K562 (cell line): ENCODE results near the gene ACTL9. TPM values are rescaled to one million over a fixed set of nuclear protein-coding genes. Genes with fewer than 3 reads are reported as not detected.

ENCODE experiments used
- CBX1 ChIP-seq: sonication (generic); IDR thresholded peaks from 2 replicates; pipeline ENCODE4 v1.6.1; 2016; ENCODE audit warnings: antibody characterized with exemption, low read depth, mild to moderate bottlenecking
- E2F6 ChIP-seq, 2 experiments: IDR thresholded peaks; 2 replicates each; pipeline ENCODE4 v1.6.1; 2011; ENCODE audit warnings: borderline replicate concordance in 1 of 2, control low read depth in 1 of 2, low read depth in 1 of 2, low read length in 1 of 2, mild to moderate bottlenecking in 1 of 2, mixed read lengths in 1 of 2, moderate library complexity in 1 of 2; ENCODE audit not compliant: insufficient read depth in 1 of 2, insufficient read length in 1 of 2, poor library complexity in 1 of 2, severe bottlenecking in 1 of 2; ENCODE audit errors: extremely low read depth in 1 of 2
- EGR1 ChIP-seq: fragments of 450-650 bp; conservative IDR thresholded peaks from 2 replicates; pipeline ENCODE4 v1.6.1; 2017; ENCODE audit warnings: mild to moderate bottlenecking
- ETS2 ChIP-seq: IDR thresholded peaks from 2 replicates; pipeline ENCODE4 v1.6.1; 2016; ENCODE audit warnings: borderline replicate concordance, missing genetic modification characterization, mild to moderate bottlenecking, moderate library complexity, missing compliant biosample characterization; ENCODE audit not compliant: poor library complexity, severe bottlenecking
- HMGXB4 ChIP-seq: sonication (generic); formaldehyde crosslinking; IDR thresholded peaks from 2 replicates; pipeline ENCODE4 v1.8.1; 2023; ENCODE audit warnings: mild to moderate bottlenecking, missing genetic modification reagents
- IFI16 ChIP-seq: fragments of 250-450 bp; sonication (Bioruptor Pico); IDR thresholded peaks from 2 replicates; pipeline ENCODE4 v2.1.2; 2022; ENCODE audit warnings: mild to moderate bottlenecking, inconsistent platforms
- L3MBTL2 ChIP-seq: fragments of 450-650 bp; IDR thresholded peaks from 2 replicates; pipeline ENCODE4 v1.6.1; 2016; ENCODE audit warnings: mild to moderate bottlenecking, moderate library complexity
- NRF1 ChIP-seq, 2 experiments: fragments of 450-650 bp; IDR thresholded peaks in 1 of 2; conservative IDR thresholded peaks in 1 of 2; 2 replicates each; pipeline ENCODE4 v1.6.1; 2014; ENCODE audit warnings: mild to moderate bottlenecking in 2 of 2
- RAD21 ChIP-seq, 2 experiments: fragments of 250-450 bp in 1 of 2; fragments of 450-650 bp in 1 of 2; sonication (Bioruptor Pico) in 1 of 2; formaldehyde crosslinking in 1 of 2; IDR thresholded peaks in 1 of 2; conservative IDR thresholded peaks in 1 of 2; 2 replicates each; pipeline versions ENCODE4 v1.4.0 to v1.8.0; 2020 to 2022; ENCODE audit warnings: mild to moderate bottlenecking in 2 of 2, moderate library complexity in 1 of 2
- RBFOX2 ChIP-seq: fragments of 200-400 bp; formaldehyde crosslinking; IDR thresholded peaks from 2 replicates; pipeline ENCODE4 v1.6.1; 2017; ENCODE audit warnings: low read depth, mild to moderate bottlenecking, low read length, moderate library complexity
- SAFB ChIP-seq: fragments of 200-400 bp; formaldehyde crosslinking; IDR thresholded peaks from 2 replicates; pipeline ENCODE4 v1.6.1; 2017; ENCODE audit warnings: low read depth, low read length, borderline replicate concordance
- SIN3B ChIP-seq: fragments of 450-650 bp; IDR thresholded peaks from 2 replicates; pipeline ENCODE4 v1.6.1; 2017; ENCODE audit warnings: low read depth, mild to moderate bottlenecking, moderate library complexity
- STAG1 ChIP-seq: sonication (generic); formaldehyde crosslinking; IDR thresholded peaks from 2 replicates; pipeline ENCODE4 v1.5.0; 2020; ENCODE audit warnings: missing genetic modification reagents, borderline replicate concordance
- ZNF75A ChIP-seq: fragments of 450-650 bp; formaldehyde crosslinking; IDR thresholded peaks from 2 replicates; pipeline ENCODE4 v1.4.0; 2020; ENCODE audit warnings: mild to moderate bottlenecking
- polyA plus RNA-seq, 8 experiments: library from polyadenylated mRNA; depleted of rRNA in 4 of 8; stranded (reverse) in 5 of 8; unstranded in 3 of 8; fragments of >200 nt; fragmentation: Nextera tagmentation in 2 of 8; fragmentation: Illumina TruSeq in 1 of 8; extraction: Ambion mirVana in 2 of 8; extraction: Trizol in 1 of 8; gene quantifications; 2 replicates each; pipeline versions ENCODE4 v1.2.1 to v1.2.3, GENCODE V29; 2011 to 2014; ENCODE audit warnings: inconsistent platforms in 1 of 8, missing spikeins in 1 of 8
- total RNA-seq, 7 experiments: library from RNA; depleted of rRNA in 6 of 7; stranded (reverse); fragments of >200 nt in 6 of 7; fragmentation: Illumina TruSeq in 2 of 7; extraction: Trizol in 2 of 7; gene quantifications; 2 replicates each; pipeline versions ENCODE4 v1.2.1 to v1.2.3, GENCODE V29; 2011 to 2021; ENCODE audit warnings: low replicate concordance in 1 of 7
- TF ChIP-seq, protein P1 (sequence below): sonication (generic); formaldehyde crosslinking; IDR thresholded peaks from 2 replicates; pipeline ENCODE4 v1.8.0; 2022; ENCODE audit warnings: mild to moderate bottlenecking, missing genetic modification reagents
- TF ChIP-seq, protein P2 (sequence below): fragments of 250-450 bp; sonication (Bioruptor Pico); IDR thresholded peaks from 2 replicates; pipeline ENCODE4 v1.8.0; 2021; ENCODE audit warnings: mild to moderate bottlenecking, moderate library complexity
- TF ChIP-seq, protein P3 (sequence below): fragments of 450-650 bp; formaldehyde crosslinking; IDR thresholded peaks from 2 replicates; pipeline ENCODE4 v1.4.0; 2020; ENCODE audit warnings: mild to moderate bottlenecking, moderate library complexity
- TF ChIP-seq, protein P4 (sequence below): fragments of 450-650 bp; IDR thresholded peaks from 2 replicates; pipeline ENCODE4 v1.6.1; 2014; ENCODE audit warnings: low read depth, mild to moderate bottlenecking, moderate library complexity, borderline replicate concordance

Gene ACTL9
- total and polyA plus RNA-seq, 9 of the 15 experiments (the other 6 are each of a cell fraction or from before 2014, with no cell fraction given), result not detected

DNA sequence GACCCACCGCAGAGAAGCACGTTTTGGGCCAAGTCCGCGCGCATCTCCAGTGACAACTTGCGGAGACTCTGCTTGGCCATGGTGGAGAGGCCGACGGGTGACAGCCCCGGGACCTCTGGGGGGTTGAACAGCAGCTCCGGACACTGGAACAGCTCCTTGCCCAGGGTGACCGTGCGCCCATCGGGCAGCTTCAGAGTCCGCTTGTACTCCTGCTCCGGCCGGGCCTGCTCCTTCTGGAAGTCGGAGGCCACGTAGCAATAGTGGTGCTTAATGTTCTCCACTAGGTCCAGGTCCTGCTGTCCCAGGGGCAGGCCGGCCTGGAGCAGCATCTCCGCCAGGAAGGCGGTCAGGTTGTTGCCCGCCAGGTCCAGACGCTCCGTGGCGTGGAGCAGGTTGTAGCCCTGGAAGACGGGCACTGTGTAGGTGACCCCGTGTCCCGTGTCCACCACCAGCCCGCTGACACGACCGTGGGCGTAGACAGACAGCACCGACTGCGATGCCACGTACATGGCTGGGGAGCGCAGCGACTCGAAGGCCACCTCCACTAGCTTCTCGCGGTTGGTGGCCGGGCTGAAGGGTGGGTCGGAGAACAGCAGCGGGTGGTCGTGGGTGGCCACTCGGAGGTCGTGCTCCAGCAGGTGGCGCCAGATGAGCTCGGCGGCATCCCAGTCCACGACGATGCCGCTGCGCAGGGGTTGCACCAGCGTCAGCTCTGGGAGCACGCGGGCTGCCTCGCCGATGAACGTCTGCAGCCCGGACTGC lies 743 bp downstream of the ACTL9 start (continued):
- TF ChIP-seq RAD21 (CRISPR knock-in tag; conservative IDR thresholded peaks at IDR 0.05 in 1 of 2, IDR thresholded peaks at IDR 0.05 in 1 of 2) (peak; percentile 22 to 66; a peak in 2 of 4 replicates), E2F6 (IDR thresholded peaks at IDR 0.05; ENCODE audit: borderline replicate concordance in 1 of 2, extremely low read depth in 1 of 2, insufficient read depth in 1 of 2, insufficient read length in 1 of 2, low read depth in 1 of 2, low read length in 1 of 2, poor library complexity in 1 of 2, severe bottlenecking in 1 of 2) (peak; percentile 35 to 74), EGR1 (peak; percentile 51), RBFOX2 (0 out of 2 replicates have a peak, but pooled peaks have one; percentile 16), SAFB (peak; percentile 60; the same call in 1 of the 2 replicates), HMGXB4 (CRISPR knock-in tag) (no peak), NRF1 (conservative IDR thresholded peaks at IDR 0.05 in 1 of 2, IDR thresholded peaks at IDR 0.05 in 1 of 2) (peak; percentile 66 to 75), CBX1 (0 out of 2 replicates have a peak, but pooled peaks have one; percentile 25), ZNF75A (CRISPR knock-in tag) (no peak), ETS2 (tag) (no peak), L3MBTL2 (peak; percentile 80), SIN3B (no peak), STAG1 (no peak), IFI16 (CRISPR knock-in tag) (no peak)
- TF ChIP-seq, protein P1, sequence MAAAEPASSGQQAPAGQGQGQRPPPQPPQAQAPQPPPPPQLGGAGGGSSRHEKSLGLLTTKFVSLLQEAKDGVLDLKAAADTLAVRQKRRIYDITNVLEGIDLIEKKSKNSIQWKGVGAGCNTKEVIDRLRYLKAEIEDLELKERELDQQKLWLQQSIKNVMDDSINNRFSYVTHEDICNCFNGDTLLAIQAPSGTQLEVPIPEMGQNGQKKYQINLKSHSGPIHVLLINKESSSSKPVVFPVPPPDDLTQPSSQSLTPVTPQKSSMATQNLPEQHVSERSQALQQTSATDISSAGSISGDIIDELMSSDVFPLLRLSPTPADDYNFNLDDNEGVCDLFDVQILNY, result no peak
- TF ChIP-seq, protein P2, sequence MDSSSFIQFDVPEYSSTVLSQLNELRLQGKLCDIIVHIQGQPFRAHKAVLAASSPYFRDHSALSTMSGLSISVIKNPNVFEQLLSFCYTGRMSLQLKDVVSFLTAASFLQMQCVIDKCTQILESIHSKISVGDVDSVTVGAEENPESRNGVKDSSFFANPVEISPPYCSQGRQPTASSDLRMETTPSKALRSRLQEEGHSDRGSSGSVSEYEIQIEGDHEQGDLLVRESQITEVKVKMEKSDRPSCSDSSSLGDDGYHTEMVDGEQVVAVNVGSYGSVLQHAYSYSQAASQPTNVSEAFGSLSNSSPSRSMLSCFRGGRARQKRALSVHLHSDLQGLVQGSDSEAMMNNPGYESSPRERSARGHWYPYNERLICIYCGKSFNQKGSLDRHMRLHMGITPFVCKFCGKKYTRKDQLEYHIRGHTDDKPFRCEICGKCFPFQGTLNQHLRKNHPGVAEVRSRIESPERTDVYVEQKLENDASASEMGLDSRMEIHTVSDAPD (CRISPR knock-in tag), result no peak
- TF ChIP-seq, protein P3, sequence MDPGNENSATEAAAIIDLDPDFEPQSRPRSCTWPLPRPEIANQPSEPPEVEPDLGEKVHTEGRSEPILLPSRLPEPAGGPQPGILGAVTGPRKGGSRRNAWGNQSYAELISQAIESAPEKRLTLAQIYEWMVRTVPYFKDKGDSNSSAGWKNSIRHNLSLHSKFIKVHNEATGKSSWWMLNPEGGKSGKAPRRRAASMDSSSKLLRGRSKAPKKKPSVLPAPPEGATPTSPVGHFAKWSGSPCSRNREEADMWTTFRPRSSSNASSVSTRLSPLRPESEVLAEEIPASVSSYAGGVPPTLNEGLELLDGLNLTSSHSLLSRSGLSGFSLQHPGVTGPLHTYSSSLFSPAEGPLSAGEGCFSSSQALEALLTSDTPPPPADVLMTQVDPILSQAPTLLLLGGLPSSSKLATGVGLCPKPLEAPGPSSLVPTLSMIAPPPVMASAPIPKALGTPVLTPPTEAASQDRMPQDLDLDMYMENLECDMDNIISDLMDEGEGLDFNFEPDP (CRISPR knock-in tag), result no peak
- TF ChIP-seq, protein P4, sequence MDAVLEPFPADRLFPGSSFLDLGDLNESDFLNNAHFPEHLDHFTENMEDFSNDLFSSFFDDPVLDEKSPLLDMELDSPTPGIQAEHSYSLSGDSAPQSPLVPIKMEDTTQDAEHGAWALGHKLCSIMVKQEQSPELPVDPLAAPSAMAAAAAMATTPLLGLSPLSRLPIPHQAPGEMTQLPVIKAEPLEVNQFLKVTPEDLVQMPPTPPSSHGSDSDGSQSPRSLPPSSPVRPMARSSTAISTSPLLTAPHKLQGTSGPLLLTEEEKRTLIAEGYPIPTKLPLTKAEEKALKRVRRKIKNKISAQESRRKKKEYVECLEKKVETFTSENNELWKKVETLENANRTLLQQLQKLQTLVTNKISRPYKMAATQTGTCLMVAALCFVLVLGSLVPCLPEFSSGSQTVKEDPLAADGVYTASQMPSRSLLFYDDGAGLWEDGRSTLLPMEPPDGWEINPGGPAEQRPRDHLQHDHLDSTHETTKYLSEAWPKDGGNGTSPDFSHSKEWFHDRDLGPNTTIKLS, result no peak
